IMR-90 (cell line): ENCODE measurements around the gene PAF1. TPM values are rescaled to one million over a fixed set of nuclear protein-coding genes. Genes with fewer than 3 reads are reported as not detected.
A peak's percentile ranks its signal among the peaks of the same experiment; 100 is the strongest.

Source experiments
- ATAC-seq: fragments of 200-7000 bp; cut with Tn5 transposase; 2 replicates; pipeline ENCODE4 v1.9.1; 2020; ENCODE audit warnings: low read depth, mild to moderate bottlenecking, moderate library complexity
- BruUV-seq: library from RNA; stranded (reverse); fragments of 400-500 nt; replicated peaks from 2 replicates; lab custom pipeline; 2021; lab: Mats Ljungman, UMichigan
- CTCF ChIA-PET: fragments of 300-600 bp; formaldehyde crosslinking; extraction: SDS; loops from one replicate; lab custom pipeline; 2021; ENCODE audit warnings: antibody characterized with exemption; lab: Yijun Ruan, JAX
- POLR2A ChIA-PET: fragments of 300-600 bp; sonication (Branson Sonifier 250); formaldehyde crosslinking; loops from one replicate; lab custom pipeline; 2022; ENCODE audit warnings: antibody characterized with exemption; ENCODE audit not compliant: unreplicated experiment; lab: Charles Lee
- DNase-seq: peaks from one replicate; pipeline ENCODE4 v3.0.0; 2013
- H2AFZ ChIP-seq: replicated peaks from 2 replicates; pipeline ENCODE3; 2013; ENCODE audit warnings: low read length, mild to moderate bottlenecking; ENCODE audit not compliant: poor library complexity
- H2AK5ac ChIP-seq: 2 replicates; pipeline ENCODE4 v1.6.1; 2013; ENCODE audit warnings: low read depth, low read length, inconsistent platforms
- H2AK9ac ChIP-seq: replicated peaks from 2 replicates; pipeline ENCODE3; 2013; ENCODE audit warnings: mild to moderate bottlenecking, low read depth, low read length, moderate library complexity; ENCODE audit not compliant: poor library complexity
- H2BK120ac ChIP-seq: 2 replicates; pipeline ENCODE4 v1.6.1; 2013; ENCODE audit warnings: low read depth, low read length, inconsistent platforms
- H2BK15ac ChIP-seq: 3 replicates; pipeline ENCODE4 v1.6.1; 2013; ENCODE audit warnings: low read depth, low read length, inconsistent platforms
- H2BK20ac ChIP-seq: 2 replicates; pipeline ENCODE4 v1.6.1; 2013; ENCODE audit warnings: low read depth, mild to moderate bottlenecking, inconsistent platforms, low read length, moderate library complexity
- H2BK5ac ChIP-seq: 2 replicates; pipeline ENCODE4 v1.6.1; 2013; ENCODE audit warnings: mild to moderate bottlenecking, low read depth, low read length, inconsistent platforms; ENCODE audit not compliant: poor library complexity, severe bottlenecking
- H3K14ac ChIP-seq: replicated peaks from 2 replicates; pipeline ENCODE4 v1.6.1; 2013; ENCODE audit warnings: low read depth, low read length, inconsistent platforms
- H3K18ac ChIP-seq: 2 replicates; pipeline ENCODE4 v1.6.1; 2013; ENCODE audit warnings: low read depth, low read length, control low read depth
- H3K23ac ChIP-seq: 2 replicates; pipeline ENCODE4 v1.6.1; 2013; ENCODE audit warnings: low read depth, low read length, inconsistent platforms
- H3K27ac ChIP-seq: 2 replicates; pipeline ENCODE4 v1.5.1; 2013; ENCODE audit warnings: mild to moderate bottlenecking, control low read depth, low read length; ENCODE audit not compliant: insufficient read depth
- H3K27me3 ChIP-seq: 2 replicates; pipeline ENCODE4 v1.6.1; 2013; ENCODE audit warnings: low read length; ENCODE audit not compliant: control insufficient read depth, insufficient read depth
- H3K36me3 ChIP-seq: 2 replicates; pipeline ENCODE4 v1.6.1; 2013; ENCODE audit warnings: low read length, mixed read lengths; ENCODE audit not compliant: control insufficient read depth, insufficient read depth
- H3K4ac ChIP-seq: 2 replicates; pipeline ENCODE4 v1.6.1; 2013; ENCODE audit warnings: low read depth, low read length, inconsistent platforms
- H3K4me1 ChIP-seq: 2 replicates; pipeline ENCODE4 v1.6.1; 2013; ENCODE audit warnings: low read length, mixed read lengths; ENCODE audit not compliant: control insufficient read depth, insufficient read depth
- H3K4me2 ChIP-seq: 2 replicates; pipeline ENCODE4 v1.6.1; 2013; ENCODE audit warnings: low read depth, mild to moderate bottlenecking, control low read depth, low read length, moderate library complexity
- H3K4me3 ChIP-seq: 2 replicates; pipeline ENCODE4 v1.5.1; 2013; ENCODE audit warnings: low read depth, mild to moderate bottlenecking, control low read depth, low read length, moderate library complexity; ENCODE audit not compliant: insufficient read depth
- H3K56ac ChIP-seq: 2 replicates; pipeline ENCODE4 v1.6.1; 2013; ENCODE audit warnings: low read length, inconsistent platforms; ENCODE audit not compliant: insufficient read depth; ENCODE audit errors: extremely low read depth
- H3K79me1 ChIP-seq, 2 experiments: 2 replicates each; pipeline ENCODE4 v1.6.1; 2013; ENCODE audit warnings: low read length in 2 of 2, inconsistent platforms in 1 of 2, low read depth in 1 of 2
- H3K9ac ChIP-seq: 2 replicates; pipeline ENCODE4 v1.6.1; 2013; ENCODE audit warnings: low read depth, low read length, control low read depth
- H3K9me1 ChIP-seq: 2 replicates; pipeline ENCODE4 v1.6.1; 2013; ENCODE audit warnings: low read length, inconsistent platforms; ENCODE audit not compliant: insufficient read depth
- H3K9me3 ChIP-seq: 2 replicates; pipeline ENCODE4 v1.6.1; 2013; ENCODE audit warnings: low read length; ENCODE audit not compliant: control insufficient read depth, insufficient read depth
- H4K20me1 ChIP-seq: 2 replicates; pipeline ENCODE4 v1.6.1; 2013; ENCODE audit warnings: low read length, inconsistent platforms; ENCODE audit not compliant: insufficient read depth
- H4K5ac ChIP-seq: 2 replicates; pipeline ENCODE4 v1.6.1; 2013; ENCODE audit warnings: mild to moderate bottlenecking, low read depth, low read length, control low read depth
- H4K8ac ChIP-seq, 2 experiments: 2 replicates each; pipeline ENCODE4 v1.6.1; 2013; ENCODE audit warnings: low read depth in 2 of 2, low read length in 2 of 2, control low read depth in 1 of 2, inconsistent platforms in 1 of 2
- H4K91ac ChIP-seq: 2 replicates; pipeline ENCODE4 v1.6.1; 2013; ENCODE audit warnings: low read depth, low read length, inconsistent platforms; ENCODE audit not compliant: insufficient read depth
- BHLHE40 ChIP-seq: fragments of 150-350 bp; IDR thresholded peaks from 2 replicates; pipeline ENCODE4 v1.6.1; 2016; ENCODE audit warnings: mild to moderate bottlenecking, low read depth, low read length
- CEBPB ChIP-seq: IDR thresholded peaks from 2 replicates; pipeline ENCODE4 v1.6.1; 2012; ENCODE audit warnings: low read depth, low read length, improper control_type of control experiment
- CHD1 ChIP-seq: IDR thresholded peaks from 2 replicates; pipeline ENCODE4 v1.6.1; 2012; ENCODE audit warnings: low read depth, low read length, improper control_type of control experiment
- CTCF ChIP-seq: conservative IDR thresholded peaks from 2 replicates; pipeline ENCODE4 v1.5.1; 2012; ENCODE audit warnings: mild to moderate bottlenecking, low read depth, low read length, improper control_type of control experiment
- ELK1 ChIP-seq: fragments of 150-350 bp; IDR thresholded peaks from 2 replicates; pipeline ENCODE4 v1.6.1; 2016; ENCODE audit warnings: low read depth, mild to moderate bottlenecking, low read length, moderate library complexity, borderline replicate concordance
- FOS ChIP-seq: fragments of 150-350 bp; IDR thresholded peaks from 2 replicates; pipeline ENCODE4 v1.6.1; 2016; ENCODE audit warnings: low read depth, low read length
- MXI1 ChIP-seq: IDR thresholded peaks from 2 replicates; pipeline ENCODE4 v1.6.1; 2012; ENCODE audit warnings: low read depth, mild to moderate bottlenecking, low read length, moderate library complexity, borderline replicate concordance
- RCOR1 ChIP-seq: IDR thresholded peaks from 2 replicates; pipeline ENCODE4 v1.6.1; 2012; ENCODE audit warnings: mild to moderate bottlenecking, low read length, improper control_type of control experiment; ENCODE audit not compliant: insufficient replicate concordance
- RFX5 ChIP-seq: IDR thresholded peaks from 2 replicates; pipeline ENCODE4 v1.8.0; 2012; ENCODE audit warnings: low read depth, mild to moderate bottlenecking, low read length, moderate library complexity
- SMC3 ChIP-seq: fragments of 150-350 bp; IDR thresholded peaks from 2 replicates; pipeline ENCODE4 v1.6.1; 2016; ENCODE audit warnings: low read depth, mild to moderate bottlenecking, antibody characterized with exemption, low read length, moderate library complexity
- WGBS, 2 experiments: methylation state at CpG; one replicate each; pipeline versions ENCODE4 v1.1.5 to v1.1.7; 2013; ENCODE audit warnings: missing lambda C conversion rate in 2 of 2; ENCODE audit not compliant: insufficient read length in 1 of 2; ENCODE audit errors: extremely low coverage in 2 of 2; 5-methylcytosine and 5-hydroxymethylcytosine counted together
- dilution Hi-C: fragments of 300-500 bp; cut with HindIII; formaldehyde crosslinking; loops from one replicate; pipeline ENCODE4 v1.14.3; 2018; ENCODE audit warnings: low sequenced_read_pairs; ENCODE audit not compliant: unreplicated experiment
- in situ Hi-C: fragments of 300-500 bp; cut with MboI; formaldehyde crosslinking; loops from 3 replicates; pipeline ENCODE4 v1.14.3; 2019; ENCODE audit warnings: low sequenced_read_pairs, inconsistent platforms, mixed read lengths
- intact Hi-C: fragments of 100-400 bp; cut with micrococcal nuclease; formaldehyde crosslinking; loops from 2 replicates; pipeline ENCODE4 v1.10.0; 2022
- polyA plus RNA-seq, 3 experiments: library from polyadenylated mRNA; depleted of rRNA; stranded (reverse); fragments of >200 nt; gene quantifications; 2 replicates each; pipeline ENCODE4 v1.2.3, GENCODE V29; 2012; ENCODE audit warnings: low replicate concordance in 1 of 3
- total RNA-seq: library from RNA; depleted of rRNA; stranded (reverse); fragments of >200 nt; gene quantifications from 2 replicates; pipeline ENCODE4 v1.2.3, GENCODE V29; 2012

The PAF1 gene
- total and polyA plus RNA-seq, 2 of the 4 experiments (the other 2 are of a cell fraction): 45.7 to 54.3 TPM

GRCh38 chr19:39405261-39405957 lies 14.5 kb upstream of the PAF1 start:
- no peak overlapping the region for H3K9ac ChIP-seq
- peaks cover 37% of the 10 kb centered on the region for H4K20me1 ChIP-seq
- no peak overlapping the region for H3K4me3 ChIP-seq
- ChIA-PET CTCF (no interaction called here), POLR2A (no interaction called here)
- DNase-seq (no peak), ATAC-seq (no peak)
- peak overlapping the region; percentile 72 for H2AK5ac ChIP-seq
- no peak overlapping the region for H4K5ac ChIP-seq
- H3K4ac ChIP-seq: peak overlapping the region; percentile 58
- H3K36me3 ChIP-seq: peaks cover 15% of the 10 kb centered on the region
- H2BK5ac ChIP-seq: no peak overlapping the region
- no peak overlapping the region for H2AK9ac ChIP-seq
- H3K27me3 ChIP-seq: no peaks in the 10 kb centered on the region
- H3K4me2 ChIP-seq: no peak overlapping the region
- no peak overlapping the region; the same call in 1 of the 2 replicates for H3K18ac ChIP-seq
- peak overlapping the region; percentile 49; the same call in 1 of the 2 replicates for H2BK120ac ChIP-seq
- H2BK15ac ChIP-seq: peak overlapping the region; percentile 15; the same call in 2 of the 3 replicates
- H2BK20ac ChIP-seq: 0 out of 2 replicates have a peak overlapping the region, but pooled peaks have one; percentile 9
- no peak overlapping the region for H3K14ac ChIP-seq
- no peak for TF ChIP-seq BHLHE40
- no peak for TF ChIP-seq SMC3
- no peak for TF ChIP-seq RFX5
- TF ChIP-seq CHD1: no peak
- TF ChIP-seq ELK1: no peak
- TF ChIP-seq FOS: no peak
- TF ChIP-seq CEBPB: no peak
- no peak for TF ChIP-seq MXI1
- no peak for TF ChIP-seq RCOR1
- no peak for TF ChIP-seq CTCF
- no peak overlapping the region for H3K56ac ChIP-seq
- BruUV-seq: no TSS peak
- H4K91ac ChIP-seq: no peak overlapping the region
- no peaks in the 10 kb centered on the region for H3K9me3 ChIP-seq
- H4K8ac ChIP-seq: no peak overlapping the region
- H3K4me1 ChIP-seq: peaks cover 27% of the 10 kb centered on the region
- WGBS, 2 experiments: 100% methylated on average over 1 of the region's 17 CpGs; no CpG with 5 or more reads in 1 of the 2 experiments
- in situ Hi-C loops (no loop called here), intact Hi-C loops (no loop called here), dilution Hi-C loops (no loop called here)
- H3K9me1 ChIP-seq: peaks cover 9% of the 10 kb centered on the region
- no peak overlapping the region for H3K23ac ChIP-seq
- H2AFZ ChIP-seq: no peak overlapping the region
- 0 out of 2 replicates have a peak overlapping the region, but pooled peaks have one; percentile 5 for H3K27ac ChIP-seq
- H3K79me1 ChIP-seq: peaks cover 0 to 37% of the 10 kb centered on the region in 2 experiments; a peak in 2 of 4 replicates
